A549 (cell line): ENCODE data around the gene CAND2. TPM values are rescaled to one million over a fixed set of nuclear protein-coding genes. Genes with fewer than 3 reads are reported as not detected.

Experiments
- ATAC-seq, 2 experiments: fragments of 200-7000 bp in 1 of 2; fragments of >200 bp in 1 of 2; cut with Nextera tagmentation in 1 of 2; cut with Tn5 transposase in 1 of 2; 3 replicates each; pipeline versions ENCODE4 v1.8.0 to v1.9.1; 2018 to 2020; ENCODE audit warnings: mild to moderate bottlenecking in 1 of 2, moderate library complexity in 1 of 2
- CTCF ChIA-PET: fragments of 300-600 bp; sonication (Branson Sonifier 250); formaldehyde crosslinking; extraction: SDS; loops from one replicate; lab custom pipeline; 2021; ENCODE audit warnings: antibody characterized with exemption, inconsistent platforms; lab: Yijun Ruan, JAX
- POLR2A ChIA-PET: fragments of 350-600 bp; formaldehyde crosslinking; extraction: SDS; loops from one replicate; lab custom pipeline; 2021; ENCODE audit warnings: antibody characterized with exemption, inconsistent platforms; lab: Yijun Ruan, JAX
- DNase-seq, 2 experiments: peaks; one replicate each; pipeline versions ENCODE4 v3.0.0 to v3.0.0-alpha.2; 2011 to 2016; ENCODE audit warnings: low read depth in 1 of 2, low spot score in 1 of 2
- FAIRE-seq: peaks from 2 replicates; lab custom pipeline; 2011; peaks lifted over from hg19 to GRCh38; lab: Jason Lieb, UNC
- H3K27ac ChIP-seq, 2 experiments: fragments of >200 bp; sonication (Bioruptor Twin); formaldehyde crosslinking; 3 replicates each; pipeline ENCODE4 v1.5.1; 2016 to 2017
- H3K4me1 ChIP-seq: fragments of >200 bp; sonication (Bioruptor Twin); formaldehyde crosslinking; 3 replicates; pipeline ENCODE4 v1.6.1; 2016
- H3K4me2 ChIP-seq: fragments of >200 bp; sonication (Bioruptor Twin); formaldehyde crosslinking; 3 replicates; pipeline ENCODE4 v1.6.1; 2016
- H3K4me3 ChIP-seq: fragments of >200 bp; sonication (Bioruptor Twin); formaldehyde crosslinking; 3 replicates; pipeline ENCODE4 v1.5.1; 2016
- H3K9me3 ChIP-seq: fragments of >200 bp; sonication (Bioruptor Twin); formaldehyde crosslinking; 3 replicates; pipeline ENCODE4 v1.6.1; 2016
- ATOH8 ChIP-seq: fragments of 250-450 bp; sonication (Bioruptor Pico); IDR thresholded peaks from 2 replicates; pipeline ENCODE4 v1.5.0; 2020; ENCODE audit warnings: low read depth, mild to moderate bottlenecking, moderate library complexity
- BCL3 ChIP-seq: fragments of >200 bp; sonication (Bioruptor Twin); formaldehyde crosslinking; IDR thresholded peaks from 3 replicates; pipeline ENCODE4 v1.6.1; 2016
- CBX2 ChIP-seq: fragments of 200-600 bp; sonication (generic); IDR thresholded peaks from 2 replicates; pipeline ENCODE4 v1.6.1; 2016; ENCODE audit warnings: low read depth, mild to moderate bottlenecking, borderline replicate concordance
- CBX8 ChIP-seq: fragments of 200-600 bp; sonication (generic); IDR thresholded peaks from 2 replicates; pipeline ENCODE4 v1.6.1; 2016
- CHD2 ChIP-seq: fragments of 150-350 bp; IDR thresholded peaks from 2 replicates; pipeline ENCODE4 v1.6.1; 2014; ENCODE audit warnings: low read length; ENCODE audit not compliant: partially characterized antibody
- CHD4 ChIP-seq: fragments of 200-600 bp; sonication (generic); IDR thresholded peaks from 2 replicates; pipeline ENCODE4 v1.6.1; 2016; ENCODE audit warnings: antibody characterized with exemption, mild to moderate bottlenecking, borderline replicate concordance
- CTCF ChIP-seq: fragments of >200 bp; sonication (Bioruptor Twin); formaldehyde crosslinking; IDR thresholded peaks from 3 replicates; pipeline ENCODE4 v1.5.1; 2016
- EHF ChIP-seq: fragments of 250-450 bp; sonication (Bioruptor Pico); IDR thresholded peaks from 2 replicates; pipeline ENCODE4 v1.5.0; 2020; ENCODE audit warnings: mild to moderate bottlenecking
- ESRRA ChIP-seq: fragments of 150-350 bp; IDR thresholded peaks from 2 replicates; pipeline ENCODE4 v1.6.1; 2014; ENCODE audit warnings: mild to moderate bottlenecking, low read length, borderline replicate concordance
- GATA3 ChIP-seq: IDR thresholded peaks from 2 replicates; pipeline ENCODE4 v1.6.1; 2012; ENCODE audit warnings: borderline replicate concordance
- HEYL ChIP-seq: fragments of 250-450 bp; sonication (Bioruptor Pico); IDR thresholded peaks from 2 replicates; pipeline ENCODE4 v1.8.0; 2021; ENCODE audit warnings: mild to moderate bottlenecking, moderate library complexity
- HOXA7 ChIP-seq: fragments of 250-450 bp; sonication (Bioruptor Pico); IDR thresholded peaks from 2 replicates; pipeline ENCODE4 v1.5.0; 2020; ENCODE audit warnings: mild to moderate bottlenecking, moderate library complexity
- HOXB13 ChIP-seq: fragments of 250-450 bp; sonication (Bioruptor Pico); IDR thresholded peaks from 2 replicates; pipeline ENCODE4 v1.5.0; 2020; ENCODE audit warnings: low read depth, mild to moderate bottlenecking, moderate library complexity
- HOXB5 ChIP-seq: fragments of 250-450 bp; sonication (Bioruptor Pico); IDR thresholded peaks from 2 replicates; pipeline ENCODE4 v1.5.0; 2020; ENCODE audit warnings: mild to moderate bottlenecking, moderate library complexity
- JUNB ChIP-seq: fragments of >200 bp; sonication (Bioruptor Twin); formaldehyde crosslinking; IDR thresholded peaks from 2 replicates; pipeline ENCODE4 v1.6.1; 2016
- MAX ChIP-seq: IDR thresholded peaks from 2 replicates; pipeline ENCODE4 v1.6.1; 2012
- MYC ChIP-seq: IDR thresholded peaks from 2 replicates; pipeline ENCODE4 v1.6.1; 2012; ENCODE audit warnings: mild to moderate bottlenecking, inconsistent platforms, low read length, improper control_type of control experiment, borderline replicate concordance
- NFE2L2 ChIP-seq: fragments of 150-350 bp; conservative IDR thresholded peaks from 2 replicates; pipeline ENCODE4 v1.6.1; 2014; ENCODE audit warnings: low read length
- POLR2AphosphoS2 ChIP-seq: conservative IDR thresholded peaks from 2 replicates; pipeline ENCODE4 v1.6.1; 2012; ENCODE audit warnings: low read length, improper control_type of control experiment, inconsistent platforms
- RNF2 ChIP-seq: fragments of 200-600 bp; sonication (generic); IDR thresholded peaks from 2 replicates; pipeline ENCODE4 v1.6.1; 2016; ENCODE audit warnings: low read depth, mild to moderate bottlenecking, antibody characterized with exemption, moderate library complexity, borderline replicate concordance
- SREBF2 ChIP-seq: fragments of 450-650 bp; IDR thresholded peaks from 2 replicates; pipeline ENCODE4 v1.6.1; 2014; ENCODE audit warnings: mild to moderate bottlenecking, moderate library complexity
- TFCP2L1 ChIP-seq: fragments of 250-450 bp; sonication (Bioruptor Pico); IDR thresholded peaks from 2 replicates; pipeline ENCODE4 v1.5.0; 2021; ENCODE audit warnings: mild to moderate bottlenecking
- USF2 ChIP-seq: fragments of 450-650 bp; IDR thresholded peaks from 2 replicates; pipeline ENCODE4 v1.6.1; 2014; ENCODE audit warnings: antibody characterized with exemption
- ZC3H11A ChIP-seq: fragments of 450-650 bp; IDR thresholded peaks from 2 replicates; pipeline ENCODE4 v1.6.1; 2014; ENCODE audit warnings: antibody characterized with exemption, mild to moderate bottlenecking
- ZNF302 ChIP-seq: fragments of 250-450 bp; sonication (Bioruptor Pico); IDR thresholded peaks from 2 replicates; pipeline ENCODE4 v1.9.0; 2021; ENCODE audit warnings: inconsistent platforms, mild to moderate bottlenecking, moderate library complexity
- WGBS: methylation state at CpG from one replicate; pipeline ENCODE4 v1.1.6; 2017; ENCODE audit errors: missing lambda C conversion rate; 5-methylcytosine and 5-hydroxymethylcytosine counted together
- polyA plus RNA-seq, 4 experiments: library from polyadenylated mRNA; depleted of rRNA in 3 of 4; stranded (reverse); fragments of >200 nt; fragmentation: RNase III in 1 of 4; extraction: RNeasy Plus Mini Kit Qiagen cat#74134 plus additional on column Dnase treatment in 1 of 4; gene quantifications; 2 replicates in 3 of 4; 3 replicates in 1 of 4; pipeline ENCODE4 v1.2.3, GENCODE V29; 2011 to 2017

CAND2 gene
- polyA plus RNA-seq, 2 of the 4 experiments (the other 2 are of a cell fraction) = 0.72 to 0.84 TPM

GRCh38 chr3:12815078-12815477, 18.6 kb downstream of the CAND2 start:
- no peak overlapping the region for H3K4me2 ChIP-seq
- ATAC-seq (no peak), FAIRE-seq (no peak), DNase-seq (no peak)
- H3K9me3 ChIP-seq = no peaks in the 10 kb centered on the region
- ChIA-PET POLR2A (no interaction called here), CTCF (interaction anchor here (0.9 to 9.9 kb wide), 3 partner anchors 8 to 27 kb away, joined by 3 to 113 read pairs (median 4); no protein-coding TSS in a partner anchor)
- peaks cover 5% of the 10 kb centered on the region; the same call in 2 of the 3 replicates for H3K4me1 ChIP-seq
- WGBS = 80% methylated on average over 22 of the region's 24 CpGs
- no peak overlapping the region for H3K27ac ChIP-seq
- no peak overlapping the region for H3K4me3 ChIP-seq
- no peak for TF ChIP-seq ZNF302

- ChIA-PET POLR2A (no interaction called here), CTCF (interaction anchor here (0.9 to 9.9 kb wide), 4 partner anchors 8 to 25 kb away, joined by 3 to 113 read pairs (median 3); no protein-coding TSS in a partner anchor)
- TF ChIP-seq TFCP2L1 (CRISPR knock-in tag) = no peak
- no peak for TF ChIP-seq HOXA7 (CRISPR knock-in tag)
- TF ChIP-seq NFE2L2 = no peak
- no peak for TF ChIP-seq ATOH8 (CRISPR knock-in tag)
- no peak for TF ChIP-seq CHD2
- no peak for TF ChIP-seq CBX8
- Histone ChIP-seq H3K27ac (no peak overlapping the region), H3K4me2 (no peak overlapping the region), H3K9me3 (no peaks in the 10 kb centered on the region), H3K4me1 (peaks cover 3% of the 10 kb centered on the region; the same call in 2 of the 3 replicates), H3K4me3 (no peak overlapping the region)
- no peak for DNase-seq
- no peak for FAIRE-seq
- ATAC-seq = peak in 1 of 2 experiments; percentile 26; a peak in 3 of 6 replicates
- WGBS = 80% methylated on average over 9 of the region's 9 CpGs
Measured at GRCh38 chr3:12815719-12816118, 19.2 kb downstream of the CAND2 start.

- ATAC-seq = no peak
- POLR2A ChIA-PET = no interaction called here
- no peak for DNase-seq
- Histone ChIP-seq H3K4me1 (no peaks in the 10 kb centered on the region), H3K9me3 (no peaks in the 10 kb centered on the region), H3K4me3 (no peak overlapping the region), H3K27ac (no peak overlapping the region), H3K4me2 (no peak overlapping the region)
- TF ChIP-seq ZC3H11A (no peak), HOXB5 (CRISPR knock-in tag) (no peak), JUNB (no peak), NFE2L2 (no peak), HEYL (CRISPR knock-in tag) (no peak), CTCF (no peak), CHD4 (no peak), HOXB13 (CRISPR knock-in tag) (no peak), GATA3 (no peak), BCL3 (no peak), SREBF2 (no peak), RNF2 (no peak), MYC (no peak), ATOH8 (CRISPR knock-in tag) (no peak), EHF (CRISPR knock-in tag) (no peak), POLR2AphosphoS2 (no peak), USF2 (no peak), CBX2 (no peak), MAX (no peak), ESRRA (no peak)
- no peak for FAIRE-seq
- WGBS = 91% methylated on average over 31 of the region's 34 CpGs
- CTCF ChIA-PET = interaction anchor here (0.6 to 2.9 kb wide), 7 partner anchors 9 to 52 kb away, joined by 3 to 12 read pairs (median 4); no protein-coding TSS in a partner anchor
Measured at GRCh38 chr3:12816521-12817342, 20.3 kb downstream of the CAND2 start.
